Peyer's patch (tissue), 4 donors: Measurements from ENCODE around the gene RASSF1. TPM values are rescaled to one million over a fixed set of nuclear protein-coding genes. Genes with fewer than 3 reads are reported as not detected.

Experiments used
- DNase-seq, 3 donors: peaks; one replicate each; pipeline ENCODE4 v3.0.0-alpha.2; 2017 to 2019
- H3K27ac ChIP-seq, 4 donors: fragments of 200-600 bp; sonication (generic); one replicate each; pipeline ENCODE4 v1.5.1; 2016 to 2019
- H3K27me3 ChIP-seq, 2 donors: fragments of 200-600 bp; sonication (generic); one replicate each; pipeline ENCODE4 v1.5.1; 2019
- H3K36me3 ChIP-seq, 3 donors: fragments of 200-600 bp; sonication (generic); one replicate each; pipeline ENCODE4 v1.5.1; 2016 to 2019
- H3K4me1 ChIP-seq, 4 donors: fragments of 200-600 bp; sonication (generic); one replicate each; pipeline ENCODE4 v1.5.1; 2016 to 2019
- H3K4me3 ChIP-seq, 4 donors: fragments of 200-600 bp; sonication (generic); 1 replicate in 3 of 4; 2 replicates in 1 of 4; pipeline ENCODE4 v1.5.1; 2016 to 2019; ENCODE audit warnings: mild to moderate bottlenecking in 1 of 4
- H3K9me3 ChIP-seq, 4 donors: fragments of 200-600 bp; sonication (generic); one replicate each; pipeline ENCODE4 v1.5.1; 2016 to 2019; ENCODE audit warnings: mild to moderate bottlenecking in 1 of 4
- CTCF ChIP-seq, 6 experiments: fragments of 450-650 bp in 4 of 6; fragments of 200-600 bp in 2 of 6; sonication (generic) in 1 of 6; IDR thresholded peaks; one replicate each; pipeline ENCODE4 v1.5.1; 2017 to 2019; ENCODE audit warnings: antibody characterized with exemption in 6 of 6, mild to moderate bottlenecking in 3 of 6, moderate library complexity in 1 of 6
- POLR2A ChIP-seq, 2 donors: fragments of 450-650 bp; IDR thresholded peaks; one replicate each; pipeline ENCODE4 v1.5.1; 2017; ENCODE audit warnings: antibody characterized with exemption in 2 of 2, mild to moderate bottlenecking in 2 of 2, moderate library complexity in 2 of 2
- total RNA-seq, 4 donors: library from RNA; depleted of rRNA; stranded (reverse); fragments of >200 nt; gene quantifications; one replicate each; pipeline ENCODE4 v1.1.0, GENCODE V29; 2016

Gene RASSF1
- total RNA-seq, 4 donors from 2014 or later = 27.6 to 80.0 (median 29.4) TPM

- H3K27ac ChIP-seq = peak overlapping the region in 2 of 4 donors; percentile 80 to 87
- no peaks in the 10 kb centered on the region for H3K9me3 ChIP-seq
- peaks cover 0 to 43% (median 33%) of the 10 kb centered on the region in 4 donors for H3K4me1 ChIP-seq
- H3K36me3 ChIP-seq = peaks cover 0 to 16% (median 0%) of the 10 kb centered on the region in 3 donors
- no peak for DNase-seq
- TF ChIP-seq CTCF (IDR thresholded peaks at IDR 0.05) (no peak), POLR2A (IDR thresholded peaks at IDR 0.05) (no peak)
- H3K4me3 ChIP-seq = peak overlapping the region; percentile 10 to 84 (median 69)
- H3K27me3 ChIP-seq = no peaks in the 10 kb centered on the region
Measured at GRCh38 chr3:50359760-50360110, 19.1 kb upstream of the RASSF1 start.

- Histone ChIP-seq H3K9me3 (no peaks in the 10 kb centered on the region), H3K27ac (peak within 1 kb of the TSS; percentile 80 to 91 (median 86)), H3K27me3 (no peaks in the 10 kb centered on the region), H3K4me1 (peaks cover 0 to 37% (median 27%) of the 10 kb centered on the region in 4 donors), H3K4me3 (peak within 1 kb of the TSS; percentile 67 to 84 (median 69)), H3K36me3 (peaks cover 0 to 22% (median 0%) of the 10 kb centered on the region in 3 donors)
- TF ChIP-seq POLR2A (IDR thresholded peaks at IDR 0.05) (peak; percentile 64 to 79), CTCF (IDR thresholded peaks at IDR 0.05) (no peak)
- peak; percentile 92 to 99 (median 98) for DNase-seq
Measured at GRCh38 chr3:50358911-50359759, 18.5 kb upstream of the RASSF1 start, which contains the start of gene TMEM115. TSS of gene TMEM115 (minus strand) at chr3:50359521. CDS start at chr3:50359063, 458 bp downstream.

GRCh38 chr3:50358355-50358910 is 17.8 kb upstream of the RASSF1 start:
- TF ChIP-seq CTCF (IDR thresholded peaks at IDR 0.05) = no peak
- TF ChIP-seq POLR2A (IDR thresholded peaks at IDR 0.05) = no peak
- Histone ChIP-seq H3K27ac (peak overlapping the region; percentile 80 to 91 (median 86)), H3K4me3 (peak overlapping the region; percentile 67 to 84 (median 69)), H3K27me3 (no peaks in the 10 kb centered on the region), H3K9me3 (no peaks in the 10 kb centered on the region), H3K36me3 (peaks cover 0 to 29% (median 0%) of the 10 kb centered on the region in 3 donors), H3K4me1 (peaks cover 0 to 36% (median 27%) of the 10 kb centered on the region in 4 donors)
- DNase-seq = no peak

- Histone ChIP-seq H3K27ac (peak overlapping the region in 3 of 4 donors; percentile 0 to 66 (median 23)), H3K4me1 (peaks cover 0 to 36% (median 27%) of the 10 kb centered on the region in 4 donors), H3K4me3 (peak overlapping the region; percentile 67 to 84 (median 69)), H3K27me3 (no peaks in the 10 kb centered on the region), H3K9me3 (no peaks in the 10 kb centered on the region), H3K36me3 (peaks cover 0 to 34% (median 0%) of the 10 kb centered on the region in 3 donors)
- TF ChIP-seq POLR2A (IDR thresholded peaks at IDR 0.05) = no peak
- no peak for TF ChIP-seq CTCF (IDR thresholded peaks at IDR 0.05)
- no peak for DNase-seq
Measured at GRCh38 chr3:50357481-50357880, 16.8 kb upstream of the RASSF1 start.

GRCh38 chr3:50356553-50356952 is 15.9 kb upstream of the RASSF1 start:
- peak overlapping the region in 3 of 4 donors; percentile 3 to 84 (median 67) for H3K4me3 ChIP-seq
- no peak for TF ChIP-seq POLR2A (IDR thresholded peaks at IDR 0.05)
- TF ChIP-seq CTCF (IDR thresholded peaks at IDR 0.05) = peak in 1 of 6 experiments; percentile 5
- H3K27me3 ChIP-seq = no peaks in the 10 kb centered on the region
- H3K27ac ChIP-seq = peak overlapping the region in 2 of 4 donors; percentile 56 to 66
- peaks cover 0 to 34% (median 0%) of the 10 kb centered on the region in 3 donors for H3K36me3 ChIP-seq
- peak in 2 of 3 donors; percentile 78 to 87 for DNase-seq
- no peaks in the 10 kb centered on the region for H3K9me3 ChIP-seq
- peaks cover 0 to 41% (median 29%) of the 10 kb centered on the region in 4 donors for H3K4me1 ChIP-seq
